HG02798 (cell line): ENCODE results near the gene CYTH3.

Experiments used
- ATAC-seq: cut with Tn5 transposase; IDR thresholded peaks from one replicate; pipeline ENCODE4 v1.9.1; 2021; ENCODE audit warnings: mild to moderate bottlenecking; ENCODE audit not compliant: unreplicated experiment, poor library complexity

Gene CYTH3

GRCh38 chr7:6128205-6128604 is 144.2 kb downstream of the CYTH3 start:
- no peak for ATAC-seq

- ATAC-seq = no peak
These were observed 145.3 kb downstream of the CYTH3 start for GRCh38 chr7:6127110-6127490.

- no peak for ATAC-seq
These were observed 148.6 kb downstream of the CYTH3 start for GRCh38 chr7:6123843-6124242.

- no peak for ATAC-seq
These were observed 151.3 kb downstream of the CYTH3 start for GRCh38 chr7:6121141-6121540.

- ATAC-seq = no peak
These were observed 154.9 kb downstream of the CYTH3 start for GRCh38 chr7:6117533-6117932.

- ATAC-seq = no peak
These were observed 156.2 kb downstream of the CYTH3 start for GRCh38 chr7:6116211-6116610.
